IPS-18c (cell line): ENCODE measurements around the gene PKN1.
"Not testable (repeated sequence)": the region's sequence is repeated elsewhere in the genome, so short reads cannot be mapped to it uniquely, and the experiment has no call there.

Experiments used
- H3K4me3 ChIP-seq: 2 replicates; pipeline ENCODE4 v1.7.0; 2013; ENCODE audit warnings: low read depth, mild to moderate bottlenecking, low read length, moderate library complexity; ENCODE audit not compliant: insufficient read depth
- H3K9me3 ChIP-seq: one replicate; pipeline ENCODE4 v1.6.1; 2013; ENCODE audit warnings: mild to moderate bottlenecking, low read length, moderate library complexity; ENCODE audit not compliant: control insufficient read depth, insufficient read depth

The PKN1 gene

GRCh38 chr19:14442891-14443631 is 10.0 kb downstream of the PKN1 start:
- H3K9me3 ChIP-seq: no peaks in the 10 kb centered on the region
- no peak overlapping the region for H3K4me3 ChIP-seq

GRCh38 chr19:14443632-14444216 is 10.6 kb downstream of the PKN1 start:
- H3K4me3 ChIP-seq: no peak overlapping the region; the same call in 1 of the 2 replicates
- H3K9me3 ChIP-seq: no peaks in the 10 kb centered on the region

GRCh38 chr19:14446336-14447036 is 13.4 kb downstream of the PKN1 start:
- H3K9me3 ChIP-seq: no peaks in the 10 kb centered on the region
- H3K4me3 ChIP-seq: no peak overlapping the region

- Histone ChIP-seq H3K4me3 (no peak overlapping the region), H3K9me3 (no peaks in the 10 kb centered on the region)
Measured at GRCh38 chr19:14449321-14449720, 16.2 kb downstream of the PKN1 start.

GRCh38 chr19:14450168-14450874 is 17.2 kb downstream of the PKN1 start:
- Histone ChIP-seq H3K4me3 (no peak overlapping the region), H3K9me3 (no peaks in the 10 kb centered on the region)

- Histone ChIP-seq H3K9me3 (no peaks in the 10 kb centered on the region), H3K4me3 (no peak overlapping the region)
Measured at GRCh38 chr19:14450876-14451275, 17.8 kb downstream of the PKN1 start.

GRCh38 chr19:14452303-14452702 is 19.2 kb downstream of the PKN1 start:
- not testable (repeated sequence) for H3K4me3 ChIP-seq

GRCh38 chr19:14459703-14460102 is 26.6 kb downstream of the PKN1 start:
- Histone ChIP-seq H3K9me3 (no peaks in the 10 kb centered on the region), H3K4me3 (no peak overlapping the region)

More at GRCh38 chr19:14452303-14452702, 19.2 kb downstream of the PKN1 start:
- H3K9me3 ChIP-seq: not testable (repeated sequence)

- no peak overlapping the region for H3K4me3 ChIP-seq
- no peaks in the 10 kb centered on the region for H3K9me3 ChIP-seq
Measured at GRCh38 chr19:14460935-14461334, 27.8 kb downstream of the PKN1 start.

GRCh38 chr19:14462401-14462800 is 29.3 kb downstream of the PKN1 start:
- H3K4me3 ChIP-seq, H3K9me3 ChIP-seq: not testable (repeated sequence)

- Histone ChIP-seq H3K4me3 (no peak overlapping the region), H3K9me3 (no peaks in the 10 kb centered on the region)
Measured at GRCh38 chr19:14463747-14464146, 30.6 kb downstream of the PKN1 start.

GRCh38 chr19:14467391-14467790 is 34.3 kb downstream of the PKN1 start:
- no peak overlapping the region for H3K4me3 ChIP-seq
- H3K9me3 ChIP-seq: no peaks in the 10 kb centered on the region

- Histone ChIP-seq H3K4me3 (no peak overlapping the region), H3K9me3 (no peaks in the 10 kb centered on the region)
Measured at GRCh38 chr19:14467816-14468215, 34.7 kb downstream of the PKN1 start.

- Histone ChIP-seq H3K9me3 (no peaks in the 10 kb centered on the region), H3K4me3 (no peak overlapping the region)
Measured at GRCh38 chr19:14470031-14470876, 37.1 kb downstream of the PKN1 start.

GRCh38 chr19:14471436-14472187 is 38.5 kb downstream of the PKN1 start:
- Histone ChIP-seq H3K4me3 (no peak overlapping the region; the same call in 1 of the 2 replicates), H3K9me3 (no peaks in the 10 kb centered on the region)

GRCh38 chr19:14472202-14472938 is 39.3 kb downstream of the PKN1 start:
- H3K9me3 ChIP-seq: no peaks in the 10 kb centered on the region
- H3K4me3 ChIP-seq: peak overlapping the region; percentile 52
